Esophagus muscularis mucosa (tissue), 4 donors: ENCODE measurements around the gene YWHAG. TPM values are rescaled to one million over a fixed set of nuclear protein-coding genes. Genes with fewer than 3 reads are reported as not detected.

Experiments used
- DNase-seq: peaks from one replicate; pipeline ENCODE4 v3.0.0-alpha.2; 2017; ENCODE audit errors: extremely low spot score
- H3K27ac ChIP-seq, 4 donors: fragments of 200-600 bp; sonication (generic); replicated peaks in 1 of 4; 1 replicate in 3 of 4; 2 replicates in 1 of 4; pipeline ENCODE4 v1.5.1; 2016 to 2019; ENCODE audit warnings: mild to moderate bottlenecking in 1 of 4
- H3K27me3 ChIP-seq, 4 donors: fragments of 200-600 bp; sonication (generic); one replicate each; pipeline versions ENCODE4 v1.5.1 to v1.6.0; 2016 to 2019
- H3K36me3 ChIP-seq, 4 donors: fragments of 200-600 bp; sonication (generic); one replicate each; pipeline ENCODE4 v1.5.1; 2016 to 2019
- H3K4me1 ChIP-seq, 4 donors: fragments of 200-600 bp; sonication (generic); one replicate each; pipeline ENCODE4 v1.5.1; 2016 to 2019
- H3K4me3 ChIP-seq, 4 donors: fragments of 200-600 bp; sonication (generic); 1 replicate in 2 of 4; 2 replicates in 2 of 4; pipeline ENCODE4 v1.5.1; 2016 to 2019; ENCODE audit warnings: mild to moderate bottlenecking in 4 of 4, moderate library complexity in 1 of 4
- H3K9me3 ChIP-seq, 4 donors: fragments of 200-600 bp; sonication (generic); 1 replicate in 3 of 4; 2 replicates in 1 of 4; pipeline ENCODE4 v1.5.1; 2016 to 2019
- EP300 ChIP-seq: sonication (generic); formaldehyde crosslinking; IDR thresholded peaks from one replicate; pipeline ENCODE4 v1.6.1; 2017; ENCODE audit warnings: antibody characterized with exemption
- POLR2A ChIP-seq: fragments of 450-650 bp; IDR thresholded peaks from one replicate; pipeline ENCODE4 v1.6.1; 2017; ENCODE audit warnings: antibody characterized with exemption, moderate library complexity, mild to moderate bottlenecking, low read depth
- POLR2AphosphoS5 ChIP-seq, 2 donors: sonication (generic); formaldehyde crosslinking; IDR thresholded peaks; one replicate each; pipeline ENCODE4 v1.6.1; 2017; ENCODE audit warnings: antibody characterized with exemption in 2 of 2
- WGBS: methylation state at CpG from one replicate; pipeline ENCODE4 v1.1.5; 2018; 5-methylcytosine and 5-hydroxymethylcytosine counted together
- intact Hi-C: fragments of 100-400 bp; cut with DNase I; formaldehyde crosslinking; loops from one replicate; pipeline ENCODE4 v1.15.1; 2023
- total RNA-seq, 4 donors: library from RNA; depleted of rRNA; stranded (reverse); fragments of >200 nt; gene quantifications; one replicate each; pipeline versions ENCODE4 v1.1.0 to v1.2.1, GENCODE V29; 2016
- TF ChIP-seq, protein P1 (sequence below), 3 experiments: fragments of 200-600 bp in 2 of 3; fragments of 450-650 bp in 1 of 3; sonication (generic) in 2 of 3; IDR thresholded peaks; one replicate each; pipeline ENCODE4 v1.5.1; 2017 to 2019; ENCODE audit warnings: antibody characterized with exemption in 3 of 3, mild to moderate bottlenecking in 2 of 3, moderate library complexity in 1 of 3

YWHAG gene
- total RNA-seq, 4 donors from 2014 or later, result 55.7 to 91.6 (median 73.7) TPM

DNA sequence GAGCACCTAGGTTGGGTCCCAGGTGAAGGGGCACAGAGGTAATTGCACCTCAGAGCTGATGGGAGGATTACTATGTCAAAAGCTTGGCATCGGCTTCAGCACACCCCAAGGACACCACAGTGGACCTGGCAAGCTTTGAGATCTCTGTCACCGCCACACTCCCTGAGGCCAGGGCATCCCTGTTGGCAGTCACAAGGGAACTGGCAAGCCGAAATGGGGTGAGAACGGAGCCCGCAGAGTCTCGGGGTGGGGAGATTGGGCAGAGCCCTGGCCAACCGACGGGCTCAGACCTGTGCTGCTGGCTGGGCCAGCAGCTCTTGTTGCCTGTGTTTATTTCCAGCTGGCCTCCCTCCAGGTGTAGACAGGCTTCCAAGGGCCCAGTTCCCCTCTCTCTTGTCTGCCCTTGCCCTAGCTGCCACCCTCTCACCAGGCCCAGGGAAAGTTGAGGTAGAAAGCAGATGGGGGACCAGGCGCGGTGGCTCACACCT is 53.9 kb downstream of the YWHAG start:
- no peak for DNase-seq
- intact Hi-C loops, result no loop called here
- H3K27me3 ChIP-seq, result no peaks in the 10 kb centered on the region
- peaks cover 0 to 16% (median 7%) of the 10 kb centered on the region in 4 donors for H3K36me3 ChIP-seq
- 56% methylated on average over 10 of the region's 10 CpGs for WGBS
- H3K27ac ChIP-seq, result peak overlapping the region; percentile 93 to 100 (median 99)
- peaks cover 45 to 57% (median 53%) of the 10 kb centered on the region in 4 donors for H3K4me1 ChIP-seq
- H3K9me3 ChIP-seq, result no peaks in the 10 kb centered on the region
- H3K4me3 ChIP-seq, result peak overlapping the region; percentile 71 to 96 (median 93)
- TF ChIP-seq POLR2AphosphoS5 (IDR thresholded peaks at IDR 0.05) (peak; percentile 84 to 94), POLR2A (no peak), EP300 (no peak)
- TF ChIP-seq, protein P1, sequence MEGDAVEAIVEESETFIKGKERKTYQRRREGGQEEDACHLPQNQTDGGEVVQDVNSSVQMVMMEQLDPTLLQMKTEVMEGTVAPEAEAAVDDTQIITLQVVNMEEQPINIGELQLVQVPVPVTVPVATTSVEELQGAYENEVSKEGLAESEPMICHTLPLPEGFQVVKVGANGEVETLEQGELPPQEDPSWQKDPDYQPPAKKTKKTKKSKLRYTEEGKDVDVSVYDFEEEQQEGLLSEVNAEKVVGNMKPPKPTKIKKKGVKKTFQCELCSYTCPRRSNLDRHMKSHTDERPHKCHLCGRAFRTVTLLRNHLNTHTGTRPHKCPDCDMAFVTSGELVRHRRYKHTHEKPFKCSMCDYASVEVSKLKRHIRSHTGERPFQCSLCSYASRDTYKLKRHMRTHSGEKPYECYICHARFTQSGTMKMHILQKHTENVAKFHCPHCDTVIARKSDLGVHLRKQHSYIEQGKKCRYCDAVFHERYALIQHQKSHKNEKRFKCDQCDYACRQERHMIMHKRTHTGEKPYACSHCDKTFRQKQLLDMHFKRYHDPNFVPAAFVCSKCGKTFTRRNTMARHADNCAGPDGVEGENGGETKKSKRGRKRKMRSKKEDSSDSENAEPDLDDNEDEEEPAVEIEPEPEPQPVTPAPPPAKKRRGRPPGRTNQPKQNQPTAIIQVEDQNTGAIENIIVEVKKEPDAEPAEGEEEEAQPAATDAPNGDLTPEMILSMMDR (IDR thresholded peaks at IDR 0.05), result no peak

DNA sequence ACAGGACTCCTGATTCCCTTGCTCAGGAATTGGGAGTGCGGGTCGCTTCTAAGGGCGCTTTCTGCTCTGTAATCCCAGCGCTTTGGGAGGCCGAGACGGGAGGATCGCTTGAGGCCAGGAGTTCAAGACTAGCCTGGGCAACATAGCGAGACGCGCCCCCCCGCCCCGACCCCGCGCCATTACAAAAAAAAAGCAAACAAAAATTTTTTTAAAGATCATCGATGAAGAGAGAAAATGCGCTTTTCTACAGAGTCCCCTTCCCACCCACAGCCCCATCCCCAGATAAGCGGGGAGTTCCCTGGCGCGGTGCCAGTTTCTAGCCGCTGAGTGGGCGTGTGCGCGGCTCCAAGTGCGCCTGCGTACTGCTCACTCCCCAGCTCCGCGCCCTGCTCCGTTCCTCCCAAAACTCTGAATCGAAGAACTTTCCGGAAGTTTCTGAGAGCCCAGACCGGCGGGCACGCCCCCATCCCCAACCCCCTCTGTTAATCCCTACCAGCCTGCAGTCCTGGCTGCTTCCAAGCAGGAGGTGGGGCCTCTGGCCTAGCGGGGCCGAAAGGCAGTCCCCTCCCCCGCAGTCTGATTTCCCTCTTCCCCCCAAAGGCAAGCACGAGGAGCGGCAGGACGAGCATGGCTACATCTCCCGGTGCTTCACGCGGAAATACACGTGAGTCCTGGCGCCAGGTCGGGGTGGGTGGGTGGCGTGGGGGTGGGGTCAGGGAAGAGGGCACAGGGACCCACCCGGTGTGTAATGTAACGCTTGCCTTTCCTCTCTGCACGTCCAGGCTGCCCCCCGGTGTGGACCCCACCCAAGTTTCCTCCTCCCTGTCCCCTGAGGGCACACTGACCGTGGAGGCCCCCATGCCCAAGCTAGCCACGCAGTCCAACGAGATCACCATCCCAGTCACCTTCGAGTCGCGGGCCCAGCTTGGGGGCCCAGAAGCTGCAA is 55.3 kb downstream of the YWHAG start:
- Histone ChIP-seq H3K27ac (peak overlapping the region; percentile 93 to 100 (median 99)), H3K36me3 (peaks cover 0 to 16% (median 7%) of the 10 kb centered on the region in 4 donors), H3K9me3 (no peaks in the 10 kb centered on the region), H3K4me3 (peak overlapping the region; percentile 71 to 96 (median 93)), H3K27me3 (no peaks in the 10 kb centered on the region), H3K4me1 (peaks cover 45 to 60% (median 53%) of the 10 kb centered on the region in 4 donors)
- TF ChIP-seq, protein P1 (IDR thresholded peaks at IDR 0.05), result no peak
- TF ChIP-seq POLR2AphosphoS5 (IDR thresholded peaks at IDR 0.05) (peak; percentile 80 to 90), EP300 (no peak), POLR2A (peak; percentile 27)
- peak; percentile 95 for DNase-seq
- 3% methylated on average over 31 of the region's 56 CpGs for WGBS
- intact Hi-C loops, result no loop called here

DNA sequence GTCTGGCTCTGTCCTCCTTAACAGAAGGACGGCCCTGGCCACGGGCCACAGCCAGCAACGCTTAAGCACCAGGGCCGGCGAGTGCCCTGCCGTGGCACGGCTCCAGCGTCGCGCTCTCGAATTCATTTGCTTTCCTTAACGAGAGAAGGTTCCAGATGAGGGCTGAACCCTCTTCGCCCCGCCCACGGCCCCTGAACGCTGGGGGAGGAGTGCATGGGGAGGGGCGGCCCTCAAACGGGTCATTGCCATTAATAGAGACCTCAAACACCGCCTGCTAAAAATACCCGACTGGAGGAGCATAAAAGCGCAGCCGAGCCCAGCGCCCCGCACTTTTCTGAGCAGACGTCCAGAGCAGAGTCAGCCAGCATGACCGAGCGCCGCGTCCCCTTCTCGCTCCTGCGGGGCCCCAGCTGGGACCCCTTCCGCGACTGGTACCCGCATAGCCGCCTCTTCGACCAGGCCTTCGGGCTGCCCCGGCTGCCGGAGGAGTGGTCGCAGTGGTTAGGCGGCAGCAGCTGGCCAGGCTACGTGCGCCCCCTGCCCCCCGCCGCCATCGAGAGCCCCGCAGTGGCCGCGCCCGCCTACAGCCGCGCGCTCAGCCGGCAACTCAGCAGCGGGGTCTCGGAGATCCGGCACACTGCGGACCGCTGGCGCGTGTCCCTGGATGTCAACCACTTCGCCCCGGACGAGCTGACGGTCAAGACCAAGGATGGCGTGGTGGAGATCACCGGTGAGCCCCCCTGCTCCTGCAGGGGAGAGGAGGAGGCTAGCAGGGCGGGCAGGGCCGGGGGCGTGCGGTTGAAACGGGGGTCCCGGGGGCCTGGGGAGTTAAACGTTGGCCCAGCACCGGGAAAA is 56.2 kb downstream of the YWHAG start, which contains the start of gene HSPB1:
TSS of gene HSPB1 (plus strand) at position 327 of the 855 bp plus-strand sequence. CDS start at position 367, 40 bp downstream.
- Histone ChIP-seq H3K9me3 (no peaks in the 10 kb centered on the region), H3K27ac (peak within 1 kb of the TSS; percentile 93 to 100 (median 99)), H3K36me3 (peaks cover 0 to 16% (median 7%) of the 10 kb centered on the region in 4 donors), H3K4me1 (peaks cover 43 to 63% (median 54%) of the 10 kb centered on the region in 4 donors), H3K4me3 (peak within 1 kb of the TSS; percentile 71 to 96 (median 93)), H3K27me3 (no peaks in the 10 kb centered on the region)
- intact Hi-C loops, result no loop called here
- peak; percentile 99 for DNase-seq
- no peak for TF ChIP-seq EP300
- TF ChIP-seq POLR2AphosphoS5 (IDR thresholded peaks at IDR 0.05), result peak; percentile 99 to 100
- TF ChIP-seq POLR2A, result peak; percentile 99
- TF ChIP-seq, protein P1 (IDR thresholded peaks at IDR 0.05), result no peak
- 1% methylated on average over 60 of the region's 75 CpGs for WGBS

DNA sequence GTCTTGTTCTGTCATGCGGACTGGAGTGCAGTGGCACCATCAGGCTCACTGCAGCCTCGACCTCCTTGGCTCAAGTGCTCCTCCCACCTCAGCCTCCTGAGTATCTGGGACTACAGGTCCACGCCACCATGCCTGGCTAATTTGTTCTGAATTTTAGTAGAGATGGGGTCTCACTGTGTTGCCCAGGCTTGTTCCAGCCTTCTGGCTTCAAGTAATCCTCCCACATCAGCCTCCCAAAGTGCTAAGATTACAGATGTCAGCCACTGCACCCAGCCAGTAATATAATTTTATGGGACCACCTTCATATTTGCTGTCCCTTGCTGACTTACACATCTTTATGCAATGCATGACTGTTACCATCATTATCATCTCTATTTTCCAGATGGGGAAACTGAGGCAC is 57.8 kb downstream of the YWHAG start:
- peak overlapping the region; percentile 93 to 100 (median 99) for H3K27ac ChIP-seq
- peaks cover 0 to 16% (median 7%) of the 10 kb centered on the region in 4 donors for H3K36me3 ChIP-seq
- intact Hi-C loops, result no loop called here
- no peak overlapping the region for H3K4me3 ChIP-seq
- DNase-seq, result no peak
- no peaks in the 10 kb centered on the region for H3K9me3 ChIP-seq
- peaks cover 42 to 63% (median 54%) of the 10 kb centered on the region in 4 donors for H3K4me1 ChIP-seq
- no peaks in the 10 kb centered on the region for H3K27me3 ChIP-seq
- 93% methylated on average over 3 of the region's 3 CpGs for WGBS
- no peak for TF ChIP-seq EP300
- no peak for TF ChIP-seq POLR2AphosphoS5 (IDR thresholded peaks at IDR 0.05)
- TF ChIP-seq, protein P1 (IDR thresholded peaks at IDR 0.05), result no peak
- no peak for TF ChIP-seq POLR2A
